NCI-H2227 (cell line): Measurements from ENCODE around the gene DNAJB1.
A peak's percentile ranks its signal among the peaks of the same experiment; 100 is the strongest.
"Not testable (repeated sequence)": the region's sequence is repeated elsewhere in the genome, so short reads cannot be mapped to it uniquely, and the experiment has no call there.

Source experiments
- DNase-seq: peaks from one replicate; lab custom pipeline; 2025; ENCODE audit not compliant: unreplicated experiment; lab: John Stamatoyannopoulos, UW

Gene DNAJB1

GRCh38 chr19:14520543-14520942 lies 2.3 kb upstream of the DNAJB1 start:
- no peak for DNase-seq

- no peak for DNase-seq
Measured at GRCh38 chr19:14519860-14520407, 1.7 kb upstream of the DNAJB1 start.

GRCh38 chr19:14519245-14519859 lies 1.2 kb upstream of the DNAJB1 start:
- no peak for DNase-seq

- DNase-seq = no peak
Measured at GRCh38 chr19:14517446-14517839, 754 bp downstream of the DNAJB1 start.

GRCh38 chr19:14516746-14517438 lies 1.3 kb downstream of the DNAJB1 start:
- no peak for DNase-seq

GRCh38 chr19:14516048-14516534 lies 2.1 kb downstream of the DNAJB1 start:
- no peak for DNase-seq

- no peak for DNase-seq
Measured at GRCh38 chr19:14515501-14516047, 2.6 kb downstream of the DNAJB1 start.

GRCh38 chr19:14514215-14514863 lies 3.9 kb downstream of the DNAJB1 start:
- no peak for DNase-seq

- no peak for DNase-seq
Measured at GRCh38 chr19:14512406-14512961, 5.7 kb downstream of the DNAJB1 start.

GRCh38 chr19:14511229-14511593 lies 7.0 kb downstream of the DNAJB1 start:
- no peak for DNase-seq

- DNase-seq = no peak
Measured at GRCh38 chr19:14510311-14511228, 7.6 kb downstream of the DNAJB1 start.

- DNase-seq = no peak
Measured at GRCh38 chr19:14507704-14508542, 10.3 kb downstream of the DNAJB1 start.

- peak; percentile 31 for DNase-seq
Measured at GRCh38 chr19:14505488-14506239, 12.5 kb downstream of the DNAJB1 start.

- DNase-seq = not testable (repeated sequence)
Measured at GRCh38 chr19:14504575-14504974, 13.6 kb downstream of the DNAJB1 start.

- no peak for DNase-seq
Measured at GRCh38 chr19:14503285-14503684, 14.9 kb downstream of the DNAJB1 start.

- no peak for DNase-seq
Measured at GRCh38 chr19:14502334-14503092, 15.7 kb downstream of the DNAJB1 start.

- no peak for DNase-seq
Measured at GRCh38 chr19:14497228-14497921, 20.8 kb downstream of the DNAJB1 start.
